ENCODE data around the gene LTB.

The LTB gene

GRCh38 chr6:31546958-31547726, 35.1 kb downstream of the LTB start, which contains the start of gene NFKBIL1:
Gene NFKBIL1, plus strand, starts transcription at chr6:31547608. Its CDS starts 87 bp downstream, at chr6:31547695.
- DNase-seq: peak; percentile 98

DNA sequence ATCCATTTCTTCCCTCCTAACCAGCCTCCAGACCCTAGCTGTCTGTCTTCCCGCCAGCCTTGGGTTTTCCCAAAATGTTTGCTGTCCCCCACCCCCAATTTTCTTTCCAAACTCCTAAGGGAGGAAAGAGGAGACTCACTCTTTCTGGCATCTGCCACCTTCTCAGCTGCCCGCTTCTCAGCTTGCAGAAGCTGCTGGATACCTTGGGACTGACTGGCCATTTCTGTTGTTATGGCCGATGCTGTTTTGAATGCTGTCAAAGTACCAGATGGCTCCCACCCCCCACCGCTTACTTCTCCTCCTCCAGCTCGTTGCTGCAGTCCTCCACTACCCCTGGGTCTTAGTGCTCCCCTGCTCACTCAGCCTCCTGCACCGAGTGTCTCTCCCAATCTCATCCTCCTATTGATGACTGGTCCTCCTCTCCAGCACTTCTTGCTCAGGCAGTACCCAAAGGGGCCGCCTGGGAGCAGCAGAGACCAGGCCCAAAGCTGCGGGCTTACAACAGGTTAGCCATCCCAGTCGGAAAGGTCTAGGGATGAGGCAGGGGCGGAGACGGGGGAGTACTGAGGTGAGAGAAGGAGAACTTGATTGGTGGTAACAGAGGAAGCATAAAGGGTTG, 35.8 kb downstream of the LTB start, which contains the start of gene ATP6V1G2:
Gene ATP6V1G2 (minus strand): TSS at position 270 of the 619 bp plus-strand sequence. CDS start 49 bp downstream, at position 221.
- peak; percentile 98 for DNase-seq

GRCh38 chr6:31545291-31545690, 36.9 kb downstream of the LTB start:
- no peak for DNase-seq

GRCh38 chr6:31544676-31545075, 37.5 kb downstream of the LTB start:
- no peak for DNase-seq

GRCh38 chr6:31543639-31544038, 38.6 kb downstream of the LTB start:
- DNase-seq: no peak

DNA sequence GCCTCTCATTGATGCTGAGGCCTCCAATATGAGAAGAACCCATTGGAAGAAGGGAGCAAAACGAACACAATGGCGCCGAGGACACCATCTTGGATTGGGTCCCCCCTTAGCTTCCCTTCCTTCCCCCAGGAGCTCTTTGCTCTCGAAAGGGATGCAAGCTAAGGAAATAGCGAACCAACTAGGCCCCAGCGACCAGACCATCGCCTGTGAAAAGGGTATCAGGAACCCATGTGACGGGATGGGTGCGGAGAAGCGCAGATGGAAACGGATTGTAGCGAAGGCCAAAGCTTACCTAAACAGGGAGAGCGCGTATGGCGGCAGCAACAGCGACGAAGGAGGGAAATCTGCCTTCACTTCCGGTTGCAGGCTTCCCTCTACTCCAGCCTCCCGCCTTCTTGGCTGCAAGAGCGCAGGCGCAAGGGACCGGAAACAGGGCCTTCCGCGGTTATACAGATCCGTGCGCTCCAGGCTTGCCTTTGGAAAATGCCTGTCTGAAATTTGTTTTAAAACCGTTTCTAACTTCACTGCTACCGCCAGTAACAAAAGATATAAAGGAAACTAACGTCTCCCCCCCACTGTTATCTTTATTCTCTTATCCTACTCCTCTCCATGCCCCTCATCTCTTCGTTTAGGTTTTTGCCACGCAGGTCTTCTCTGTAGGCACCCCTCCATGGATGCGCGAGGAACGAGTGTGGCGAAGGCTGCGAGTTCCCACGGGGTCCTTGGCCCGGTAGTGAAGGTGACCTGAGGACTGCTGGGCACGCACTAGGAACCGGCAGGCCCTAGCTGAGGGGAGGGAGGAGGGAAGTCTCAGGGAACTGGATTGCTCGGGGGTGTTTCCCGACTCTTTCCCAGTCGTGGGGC, 40.3 kb downstream of the LTB start, which contains the start of gene DDX39B:
Gene DDX39B (minus strand): TSS at position 346 of the 864 bp plus-strand sequence. CDS start 1,471 bp downstream, outside the sequence.
- peak; percentile 99 for DNase-seq

- peak; percentile 78 for DNase-seq
Measured at GRCh38 chr6:31541059-31541657, 41.1 kb downstream of the LTB start.

GRCh38 chr6:31540640-31541039, 41.6 kb downstream of the LTB start:
- DNase-seq: no peak

DNA sequence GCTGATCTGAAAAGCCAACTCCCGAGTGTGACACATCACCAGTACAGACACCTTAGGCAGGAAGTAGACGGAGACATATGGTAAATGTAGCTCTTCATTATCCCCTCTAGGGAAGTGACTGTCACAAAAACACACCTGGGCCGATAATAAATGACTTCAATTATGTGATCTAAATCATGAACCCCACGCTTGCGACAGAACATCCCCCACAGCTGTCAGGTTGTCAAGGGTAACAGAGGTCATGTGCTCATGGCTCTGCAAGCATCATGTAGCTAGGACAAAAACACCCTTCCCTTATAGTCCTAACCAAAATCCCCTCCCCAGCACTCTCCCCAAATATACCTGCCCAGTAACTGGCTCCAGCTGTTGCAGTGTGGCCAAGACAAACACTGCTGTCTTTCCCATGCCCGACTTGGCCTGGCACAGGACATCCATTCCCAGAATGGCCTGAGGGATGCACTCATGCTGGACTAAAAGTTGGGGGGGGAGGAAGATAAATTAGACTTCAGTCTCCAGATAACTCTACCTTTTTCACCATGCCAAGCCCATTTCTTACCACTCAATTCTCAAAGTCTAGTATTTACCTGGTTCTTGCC, 43.3 kb downstream of the LTB start:
- DNase-seq: no peak

DNA sequence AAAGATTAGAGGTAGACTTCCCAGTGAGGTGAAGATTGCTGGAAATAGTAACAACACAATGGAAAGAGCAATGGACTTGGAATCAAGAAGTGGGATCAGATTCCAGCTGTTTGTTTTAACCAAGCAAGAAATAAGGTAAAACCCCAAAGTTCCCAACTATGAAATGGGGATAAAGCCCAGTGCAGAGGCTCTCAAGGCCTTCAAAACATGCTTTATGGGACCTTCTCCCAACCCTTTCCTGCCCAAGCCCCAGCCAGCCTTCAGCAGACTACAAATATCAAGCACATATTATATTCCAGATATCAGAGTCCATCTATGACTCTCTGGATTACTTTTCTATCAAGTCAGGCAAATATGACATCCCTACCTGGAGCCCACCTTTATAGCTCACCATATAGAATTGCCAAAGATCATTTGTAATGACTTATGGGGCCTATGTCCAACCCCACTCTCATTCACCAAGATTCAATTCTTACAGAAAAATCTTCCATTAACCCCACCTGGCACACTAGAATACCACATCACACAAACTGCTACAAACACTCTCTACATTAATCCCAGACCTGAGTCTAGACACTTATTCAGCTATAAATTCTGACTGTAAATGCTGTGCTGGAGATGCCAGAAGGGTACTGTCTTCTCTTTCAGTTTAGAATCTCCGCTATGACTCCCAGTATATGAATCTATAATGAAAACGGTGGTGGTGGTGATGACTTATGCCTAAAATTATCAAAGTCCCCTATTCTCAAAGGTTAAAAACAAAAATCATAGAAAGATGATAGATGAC, 46.5 kb downstream of the LTB start:
- DNase-seq: no peak

DNA sequence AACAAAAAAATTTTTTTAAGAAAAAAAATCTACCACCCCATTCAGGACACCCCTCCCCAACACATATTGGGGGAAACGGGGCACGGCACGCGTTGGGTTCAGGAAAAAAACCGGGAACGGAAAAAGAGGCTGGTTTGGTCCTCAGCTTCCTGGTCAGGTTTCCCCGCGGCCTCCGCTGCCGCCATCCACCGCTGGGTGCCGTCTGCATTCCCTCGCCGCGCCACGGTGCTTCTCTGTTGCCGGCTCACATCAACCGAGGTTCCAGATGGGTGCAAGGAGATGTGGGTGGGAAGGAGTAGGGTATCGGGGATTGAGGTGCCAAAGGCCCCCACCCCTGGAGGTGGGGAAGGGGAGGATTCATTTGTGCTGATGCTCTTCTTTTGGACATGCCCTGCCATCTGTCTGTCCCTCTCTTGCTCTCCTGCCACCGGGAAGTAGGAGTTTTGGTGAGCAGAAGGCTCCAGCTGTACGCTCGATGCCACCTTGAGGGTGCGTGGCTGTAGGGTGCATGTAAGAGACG, 47.6 kb downstream of the LTB start:
- no peak for DNase-seq

- DNase-seq: no peak
Measured at GRCh38 chr6:31534011-31534410, 48.2 kb downstream of the LTB start.

DNA sequence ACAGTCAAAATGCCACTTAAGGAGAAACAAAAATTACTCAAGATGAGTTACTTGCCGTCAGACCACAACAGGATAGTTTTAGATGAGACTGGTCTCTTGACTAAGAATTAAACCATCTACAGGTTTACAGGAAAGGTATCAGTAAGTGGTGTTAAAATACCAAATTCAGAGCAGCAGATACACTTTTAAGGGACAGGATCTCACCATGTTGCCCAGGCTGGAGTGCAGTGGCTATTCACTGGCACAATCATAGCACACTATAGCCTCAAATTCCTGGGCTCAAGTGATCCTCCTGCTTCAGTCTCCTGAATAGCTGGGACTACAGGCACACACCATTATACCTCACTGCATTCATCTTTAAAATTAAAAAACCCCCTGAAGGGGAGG, 48.8 kb downstream of the LTB start:
- no peak for DNase-seq

DNA sequence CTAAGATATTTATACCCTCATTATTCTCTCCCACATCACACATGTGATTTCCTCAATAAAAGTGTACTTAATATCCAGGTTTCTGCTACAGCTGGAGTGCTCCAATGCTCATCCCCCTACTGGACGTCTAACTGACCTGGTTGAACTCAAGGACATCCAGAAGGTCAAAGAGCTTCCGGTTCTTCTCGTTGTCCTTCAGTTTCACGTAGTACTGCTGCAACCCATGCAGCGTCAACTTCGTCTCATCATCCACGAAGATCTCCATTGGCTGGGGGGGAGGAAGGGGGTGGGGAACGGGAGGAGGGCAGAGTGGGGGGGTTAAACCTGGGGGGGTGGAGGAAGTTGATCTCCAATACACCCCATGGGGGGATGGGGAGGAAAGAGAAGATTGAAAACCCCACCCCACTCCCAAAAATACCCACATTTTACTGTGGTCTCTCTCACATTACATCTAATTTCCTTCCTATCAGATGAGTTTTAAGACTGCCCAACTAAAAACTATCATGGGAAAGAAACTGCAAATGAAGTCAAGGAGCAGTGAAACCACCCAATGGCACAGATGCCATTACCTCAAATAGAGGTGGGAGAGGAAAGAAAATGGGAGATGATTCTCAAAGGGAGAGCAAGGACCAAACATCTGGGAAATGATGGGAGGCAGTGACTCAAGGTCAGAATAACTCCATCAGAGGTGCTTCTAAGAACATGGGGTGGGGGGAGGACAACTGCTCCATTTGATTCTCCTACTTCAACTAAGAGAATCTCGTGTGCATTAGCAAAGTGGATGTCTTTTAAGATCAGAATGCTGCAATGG, 49.4 kb downstream of the LTB start:
- no peak for DNase-seq

DNA sequence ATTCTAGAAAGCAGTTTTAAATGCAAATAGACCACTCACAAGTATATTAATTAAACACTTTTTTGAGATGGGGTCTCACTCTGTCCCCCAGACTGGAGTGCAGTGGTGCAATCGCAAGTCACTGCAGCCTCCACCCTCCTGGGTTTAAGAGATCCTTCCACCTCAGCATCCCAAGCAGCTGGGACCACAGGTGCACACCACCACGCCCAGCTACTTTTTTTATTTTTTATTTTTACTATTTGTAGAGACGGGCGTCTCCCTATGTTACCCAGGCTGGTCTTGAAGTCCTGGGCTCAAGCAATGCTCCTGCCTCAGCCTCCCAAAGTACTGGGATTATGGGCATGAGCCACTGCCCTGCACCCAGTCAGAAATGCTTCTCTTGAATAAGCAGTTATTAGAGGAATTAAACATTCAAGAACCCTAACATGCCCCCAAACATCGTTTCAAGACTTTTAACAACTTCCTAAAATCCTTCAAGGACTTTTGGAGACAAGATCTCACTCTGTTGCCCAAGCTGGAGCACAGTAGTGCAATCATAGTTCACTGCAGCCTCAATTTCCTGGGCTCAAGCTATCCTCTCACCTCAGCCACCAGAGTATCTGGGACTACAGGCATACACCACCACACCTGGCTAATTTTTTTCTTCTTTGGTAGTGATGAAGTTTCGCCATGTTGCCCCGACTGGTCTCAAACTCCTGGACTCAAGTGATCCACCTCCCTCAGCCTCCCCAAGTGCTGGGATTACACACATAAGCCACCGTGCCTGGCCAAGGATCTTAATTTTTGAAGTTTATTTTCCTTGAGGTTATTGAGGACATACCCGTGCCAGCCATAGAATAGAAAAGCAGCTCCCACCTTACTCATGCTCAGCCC, 50.2 kb downstream of the LTB start:
- DNase-seq: no peak

- DNase-seq: no peak
Measured at GRCh38 chr6:31531162-31531561, 51.1 kb downstream of the LTB start.

GRCh38 chr6:31530659-31531058, 51.6 kb downstream of the LTB start:
- no peak for DNase-seq

Data from NCI-H510A treated with DMSO at 0.1 percent for 48 hours (cell line).